Esophagus muscularis mucosa (tissue), 3 donors: ENCODE results near the gene DHX36.

Source experiments
- POLR2AphosphoS5 ChIP-seq, 2 donors: sonication (generic); formaldehyde crosslinking; IDR thresholded peaks; one replicate each; pipeline ENCODE4 v1.6.1; 2017; ENCODE audit warnings: antibody characterized with exemption in 2 of 2
- TF ChIP-seq, protein P1 (sequence below), 3 experiments: fragments of 200-600 bp in 2 of 3; fragments of 450-650 bp in 1 of 3; sonication (generic) in 2 of 3; IDR thresholded peaks; one replicate each; pipeline ENCODE4 v1.5.1; 2017 to 2019; ENCODE audit warnings: antibody characterized with exemption in 3 of 3, mild to moderate bottlenecking in 2 of 3, moderate library complexity in 1 of 3

DNA sequence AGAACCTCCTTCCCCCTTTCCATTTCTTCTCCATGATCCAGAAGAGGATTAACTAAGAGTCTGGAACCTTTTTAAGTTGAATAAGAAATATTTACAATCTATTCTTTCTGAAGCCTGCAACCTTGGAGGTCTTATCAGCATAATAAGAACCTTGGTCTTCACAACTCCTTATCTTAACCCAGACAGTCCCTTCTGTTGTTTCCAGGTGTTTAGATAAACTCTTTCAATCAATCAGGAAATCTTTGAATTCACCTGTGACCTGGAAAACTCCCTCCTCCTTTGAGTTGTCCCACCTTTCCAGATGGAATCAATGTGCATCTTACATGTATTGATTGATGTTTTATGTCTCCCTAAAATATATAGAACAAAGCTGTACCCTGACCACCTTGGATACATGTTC lies 3.6 kb upstream of the DHX36 start:
- no peak for TF ChIP-seq POLR2AphosphoS5 (IDR thresholded peaks at IDR 0.05)
- TF ChIP-seq, protein P1, sequence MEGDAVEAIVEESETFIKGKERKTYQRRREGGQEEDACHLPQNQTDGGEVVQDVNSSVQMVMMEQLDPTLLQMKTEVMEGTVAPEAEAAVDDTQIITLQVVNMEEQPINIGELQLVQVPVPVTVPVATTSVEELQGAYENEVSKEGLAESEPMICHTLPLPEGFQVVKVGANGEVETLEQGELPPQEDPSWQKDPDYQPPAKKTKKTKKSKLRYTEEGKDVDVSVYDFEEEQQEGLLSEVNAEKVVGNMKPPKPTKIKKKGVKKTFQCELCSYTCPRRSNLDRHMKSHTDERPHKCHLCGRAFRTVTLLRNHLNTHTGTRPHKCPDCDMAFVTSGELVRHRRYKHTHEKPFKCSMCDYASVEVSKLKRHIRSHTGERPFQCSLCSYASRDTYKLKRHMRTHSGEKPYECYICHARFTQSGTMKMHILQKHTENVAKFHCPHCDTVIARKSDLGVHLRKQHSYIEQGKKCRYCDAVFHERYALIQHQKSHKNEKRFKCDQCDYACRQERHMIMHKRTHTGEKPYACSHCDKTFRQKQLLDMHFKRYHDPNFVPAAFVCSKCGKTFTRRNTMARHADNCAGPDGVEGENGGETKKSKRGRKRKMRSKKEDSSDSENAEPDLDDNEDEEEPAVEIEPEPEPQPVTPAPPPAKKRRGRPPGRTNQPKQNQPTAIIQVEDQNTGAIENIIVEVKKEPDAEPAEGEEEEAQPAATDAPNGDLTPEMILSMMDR (IDR thresholded peaks at IDR 0.05) = no peak
